Smooth muscle cell of the umbilical artery (primary cell): ENCODE results near the gene TTC34. TPM values are rescaled to one million over a fixed set of nuclear protein-coding genes. Genes with fewer than 3 reads are reported as not detected.

ENCODE experiments used
- total RNA-seq: library from RNA; depleted of rRNA; stranded (reverse); fragments of >200 nt; gene quantifications from 2 replicates; pipeline ENCODE4 v1.2.3, GENCODE V29; 2014

Gene TTC34
- under 0.01 and 0.18 TPM in 2 replicates for total RNA-seq

GRCh38 chr1:2801535-2802291 lies at the start of gene TTC34:
Gene TTC34, minus strand, starts transcription at chr1:2801693. Its CDS starts 866 bp downstream, at chr1:2800827.

GRCh38 chr1:2632561-2633361 lies 168.7 kb downstream of the TTC34 start, which contains the start of gene MMEL1:
Gene MMEL1, minus strand, starts transcription at chr1:2633016. Its CDS starts 3,532 bp downstream, at chr1:2629484.

GRCh38 chr1:2586154-2587070 lies 215.1 kb downstream of the TTC34 start, which contains the start of gene PRXL2B:
Gene PRXL2B, plus strand, starts transcription at chr1:2586777. Its CDS starts 109 bp downstream, at chr1:2586886.

Other genes starting within 250 kb of the TTC34 start
- 1.8 and 4.8 TPM in 2 replicates for gene TNFRSF14, start 245.3 kb downstream of the TTC34 start, total RNA-seq
- gene PRXL2B, start 214.9 kb downstream of the TTC34 start, total RNA-seq = 8.9 and 20.4 TPM in 2 replicates
- 0.37 TPM in 1 of 2 replicates, not detected in the other for gene MMEL1, start 168.7 kb downstream of the TTC34 start, total RNA-seq
- gene ACTRT2, start 219.8 kb upstream of the TTC34 start, total RNA-seq = not detected in 2 replicates